Measurements from ENCODE around the gene PCDHB2. TPM values are rescaled to one million over a fixed set of nuclear protein-coding genes. Genes with fewer than 3 reads are reported as not detected.

The PCDHB2 gene
- total and polyA plus RNA-seq, 2 of the 8 experiments (the other 6 are each of a cell fraction or from before 2014, with no cell fraction given), result 28.8 to 29.2 TPM

GRCh38 chr5:141084487-141084989, 9.9 kb upstream of the PCDHB2 start (continued):
- TF ChIP-seq SRF (IDR thresholded peaks at IDR 0.05; ENCODE audit: low read depth, low read length), result no peak
- no peak for TF ChIP-seq SIN3A (conservative IDR thresholded peaks at IDR 0.05 in 1 of 2, IDR thresholded peaks at IDR 0.05 in 1 of 2; ENCODE audit: low read depth in 1 of 2, low read length in 2 of 2)
- no peak for TF ChIP-seq USF2 (IDR thresholded peaks at IDR 0.05; ENCODE audit: low read length)
- TF ChIP-seq RXRA (IDR thresholded peaks at IDR 0.05; ENCODE audit: insufficient read depth, low read depth, low read length), result no peak
- no peak for TF ChIP-seq GABPA (IDR thresholded peaks at IDR 0.05; ENCODE audit: borderline replicate concordance, insufficient read depth, low read length)
- TF ChIP-seq CHD1 (IDR thresholded peaks at IDR 0.05; ENCODE audit: low read depth, low read length), result no peak
- peak; percentile 50; the same call in 1 of the 2 replicates for TF ChIP-seq SP4 (IDR thresholded peaks at IDR 0.05; ENCODE audit: low read length)
- peak; percentile 62 for TF ChIP-seq TBP (IDR thresholded peaks at IDR 0.05; ENCODE audit: low read depth, low read length)
- TF ChIP-seq ZNF274 (IDR thresholded peaks at IDR 0.05; ENCODE audit: borderline replicate concordance, extremely low read depth, low read length), result no peak
- no peak for TF ChIP-seq SAP30 (IDR thresholded peaks at IDR 0.05; ENCODE audit: insufficient read depth, insufficient replicate concordance, low read length)
- TF ChIP-seq FOSL1 (IDR thresholded peaks at IDR 0.05; ENCODE audit: insufficient read depth, low read depth, low read length), result no peak
- TF ChIP-seq BRCA1 (IDR thresholded peaks at IDR 0.05; ENCODE audit: low read depth, low read length), result no peak
- peak; percentile 77 for TF ChIP-seq TAF1 (IDR thresholded peaks at IDR 0.05; ENCODE audit: low read depth, low read length)
